ENCODE measurements around the gene SLC25A36.
"Not testable (repeated sequence)": the region's sequence is repeated elsewhere in the genome, so short reads cannot be mapped to it uniquely, and the experiment has no call there.

Gene SLC25A36

DNA sequence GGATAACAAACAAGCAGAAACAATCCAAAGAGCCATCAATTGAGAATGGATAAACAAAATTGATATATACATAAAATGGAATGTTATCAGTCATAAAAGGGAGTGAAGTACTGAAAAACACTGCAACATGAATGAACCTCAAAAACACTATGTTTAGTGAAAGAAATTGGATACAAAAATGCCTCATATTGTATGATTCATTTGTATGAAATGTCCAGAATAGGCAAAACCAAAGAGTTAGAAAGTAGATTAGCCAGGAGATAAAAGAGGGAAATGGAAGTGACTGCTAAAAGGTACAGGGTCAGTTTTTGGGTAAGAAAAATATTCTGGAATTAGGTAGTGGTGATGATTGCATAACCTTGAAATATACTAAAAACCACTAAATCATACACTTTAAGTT is 9.8 kb upstream of the SLC25A36 start:
- no peak for DNase-seq

DNA sequence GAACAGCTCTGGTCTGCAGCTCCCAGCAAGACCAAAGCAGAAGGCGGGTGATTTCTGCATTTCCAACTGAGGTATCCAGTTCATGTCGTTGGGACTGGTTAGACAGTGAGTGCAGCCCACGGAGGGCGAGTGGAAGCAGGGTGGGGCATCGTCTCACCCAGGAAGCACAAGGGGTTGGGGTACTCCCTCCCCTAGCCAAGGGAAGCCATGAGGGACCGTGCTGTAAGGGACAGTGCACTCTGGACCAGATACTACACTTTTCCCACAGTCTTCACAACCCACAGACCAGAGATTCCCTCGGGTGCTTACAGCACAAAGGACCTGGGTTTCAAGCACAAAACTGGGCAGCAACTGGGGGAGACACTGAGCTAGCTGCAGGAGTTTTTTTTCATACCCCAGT is 8.5 kb upstream of the SLC25A36 start:
- no peak for DNase-seq

DNA sequence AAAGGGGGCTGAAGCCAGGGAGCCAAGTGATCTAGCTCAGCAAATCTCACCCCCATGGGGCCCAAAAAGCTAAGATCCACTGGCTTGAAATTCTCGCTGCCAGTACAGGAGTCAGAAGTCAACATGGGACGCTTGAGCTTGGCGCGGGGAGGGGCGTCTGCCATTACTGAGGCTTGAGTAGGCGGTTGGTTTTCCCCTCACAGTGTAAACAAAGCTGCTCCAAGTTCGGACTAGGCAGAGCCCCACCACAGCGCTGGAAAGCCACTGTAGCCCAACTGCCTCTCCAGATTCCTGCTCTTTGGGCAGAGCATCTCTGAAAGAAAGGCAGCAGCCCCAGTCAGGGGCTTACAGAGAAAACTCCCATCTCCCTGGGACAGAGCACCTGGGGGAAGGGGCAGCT is 8.1 kb upstream of the SLC25A36 start:
- DNase-seq: no peak

DNA sequence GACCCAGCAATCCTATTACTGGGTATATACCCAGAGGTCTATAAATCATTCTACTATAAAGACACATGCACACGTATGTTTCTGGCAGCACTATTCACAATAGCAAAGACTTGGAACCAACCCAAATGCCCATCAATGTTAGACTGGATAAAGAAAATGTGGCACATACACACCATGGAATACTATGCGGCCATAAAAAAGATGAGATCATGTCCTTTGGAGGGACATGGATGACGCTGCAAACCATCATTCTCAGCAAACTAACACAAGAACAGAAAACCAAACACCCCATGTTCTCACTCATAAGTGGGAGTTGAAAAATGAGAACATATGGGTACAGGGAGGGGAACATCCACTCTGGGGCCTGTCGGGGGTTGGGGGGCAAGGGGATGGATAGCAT is 2.3 kb upstream of the SLC25A36 start:
- DNase-seq: not testable (repeated sequence)

DNA sequence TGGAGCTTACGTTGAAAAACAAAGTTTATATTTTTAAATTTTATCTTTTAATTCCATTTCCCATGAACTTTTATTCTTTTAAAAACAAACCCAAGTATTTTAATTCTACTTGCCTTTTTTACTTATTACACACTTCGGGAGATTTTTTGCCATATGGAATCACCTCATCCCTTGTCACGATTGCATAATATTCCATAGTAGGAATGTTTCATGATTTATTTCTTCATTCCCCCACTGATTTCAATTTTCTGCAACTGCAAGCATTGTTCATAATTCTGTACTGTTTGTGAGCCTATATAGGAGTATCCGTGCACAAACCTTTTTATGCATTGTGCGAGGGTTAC is 574 bp upstream of the SLC25A36 start:
- no peak for DNase-seq

DNA sequence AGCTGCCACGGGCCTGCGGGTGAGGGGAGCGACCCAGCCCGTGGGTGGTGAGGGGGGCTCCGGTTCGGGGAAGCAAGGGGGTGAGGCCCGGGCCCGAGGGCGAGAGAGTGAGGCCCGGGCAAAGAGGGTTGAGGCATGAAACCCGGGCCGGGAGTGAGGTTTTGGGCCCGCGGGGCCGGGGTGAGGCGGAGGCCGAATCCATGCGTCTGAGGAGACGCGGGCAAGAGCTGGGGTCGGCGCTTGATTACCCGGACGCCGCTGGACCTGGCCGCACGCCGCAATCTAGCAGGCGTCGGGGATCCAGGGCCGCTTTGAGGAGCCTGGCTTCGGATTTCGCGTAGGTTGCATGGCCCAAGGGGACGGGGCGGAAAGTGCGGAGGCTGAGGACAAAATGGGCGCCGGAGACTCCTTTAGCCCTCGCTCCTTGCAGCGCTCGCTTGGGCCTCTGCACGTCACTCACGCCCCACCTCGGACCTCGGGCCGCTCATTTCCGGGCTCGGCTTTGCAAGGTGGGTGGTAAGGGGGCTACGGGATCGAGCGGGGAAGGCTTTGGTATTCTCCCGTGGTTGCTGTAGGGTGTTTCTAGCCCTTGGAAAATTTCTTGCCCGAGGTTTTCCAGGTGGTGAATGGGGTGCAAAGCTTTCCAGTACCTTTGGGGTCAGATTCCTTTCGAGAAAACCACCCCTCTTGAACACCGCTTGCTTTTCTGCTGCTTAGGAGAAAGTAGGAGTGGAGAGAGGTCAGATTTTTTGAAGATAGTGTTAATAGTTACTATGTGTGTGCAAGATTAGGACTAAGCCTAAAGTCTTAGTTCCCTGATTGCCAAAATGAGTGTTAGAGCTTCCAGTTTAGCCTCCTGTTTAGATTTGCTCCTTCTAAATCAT is 827 bp downstream of the SLC25A36 start:
- peak; percentile 47 to 66 for DNase-seq

DNA sequence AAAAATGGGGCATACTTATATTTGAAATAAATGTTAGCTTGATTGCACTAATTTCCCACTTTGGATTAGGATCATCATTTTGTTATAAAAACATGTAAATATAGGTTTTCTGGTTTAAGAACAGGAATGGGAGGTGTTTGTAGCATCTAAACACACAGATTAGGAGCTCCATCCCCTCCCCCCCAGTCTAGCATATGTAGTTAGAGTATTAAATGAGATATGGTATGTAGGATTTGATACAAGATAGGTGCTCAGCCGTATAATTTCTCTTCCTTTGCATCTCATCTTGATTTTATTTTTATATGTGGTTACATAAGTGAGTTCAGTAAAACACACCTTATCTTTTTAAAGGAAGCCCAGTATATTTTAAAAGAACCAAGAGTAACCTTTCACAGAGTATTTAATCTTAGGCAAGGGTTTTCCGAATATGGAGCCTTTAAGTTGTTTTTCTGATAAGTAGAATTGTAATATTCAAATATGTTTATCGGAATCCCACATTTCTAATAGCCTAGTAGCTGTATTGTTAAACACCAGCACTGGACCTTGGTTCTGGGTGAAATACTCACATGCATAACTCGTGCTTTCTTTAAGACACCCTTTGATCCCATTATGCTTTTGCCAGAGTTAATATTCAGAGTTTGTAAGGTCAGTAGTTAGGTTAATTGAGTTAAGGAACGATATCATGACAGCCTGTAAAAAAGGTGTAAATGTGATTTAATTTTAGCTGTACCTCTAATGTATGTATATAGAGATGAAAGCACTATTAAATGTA is 2.3 kb downstream of the SLC25A36 start:
- peak in 1 of 2 experiments; percentile 17 for DNase-seq

DNA sequence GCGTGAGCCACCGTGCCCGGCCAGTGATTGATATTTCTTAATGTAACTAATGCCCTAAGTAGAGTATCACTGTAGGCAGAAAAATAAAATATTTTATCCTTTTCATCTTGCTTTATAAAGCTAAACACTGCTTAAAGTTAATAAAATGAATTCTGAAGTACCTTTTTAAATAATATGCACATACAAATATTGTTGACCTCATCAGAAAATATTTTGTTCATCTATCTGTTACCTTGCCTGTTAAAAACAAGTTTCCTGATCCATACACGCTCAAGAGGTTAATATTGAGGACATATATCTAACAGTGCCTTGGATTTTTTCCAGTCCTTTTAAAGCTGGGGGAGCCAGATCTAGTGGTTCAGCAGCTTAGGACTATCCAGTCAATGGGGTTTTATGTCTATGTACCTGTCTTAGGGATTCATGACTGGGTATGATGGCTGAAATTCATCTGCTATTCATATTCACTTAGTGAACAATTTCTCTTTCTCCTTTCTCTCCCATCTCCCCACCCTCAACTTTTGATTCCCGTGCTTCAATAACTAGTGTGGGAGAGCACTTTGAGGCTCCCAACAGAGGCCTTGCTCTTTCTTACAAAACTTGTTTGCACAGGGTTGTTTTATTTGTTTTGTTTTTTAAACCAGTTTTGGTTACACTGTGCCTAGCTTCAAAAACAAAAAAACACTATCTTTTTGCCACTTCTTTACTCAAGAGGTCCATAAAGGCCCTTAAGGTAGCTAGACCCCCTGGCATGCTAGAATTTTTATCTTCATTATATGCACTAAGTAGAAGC is 7.0 kb downstream of the SLC25A36 start:
- DNase-seq: no peak

DNA sequence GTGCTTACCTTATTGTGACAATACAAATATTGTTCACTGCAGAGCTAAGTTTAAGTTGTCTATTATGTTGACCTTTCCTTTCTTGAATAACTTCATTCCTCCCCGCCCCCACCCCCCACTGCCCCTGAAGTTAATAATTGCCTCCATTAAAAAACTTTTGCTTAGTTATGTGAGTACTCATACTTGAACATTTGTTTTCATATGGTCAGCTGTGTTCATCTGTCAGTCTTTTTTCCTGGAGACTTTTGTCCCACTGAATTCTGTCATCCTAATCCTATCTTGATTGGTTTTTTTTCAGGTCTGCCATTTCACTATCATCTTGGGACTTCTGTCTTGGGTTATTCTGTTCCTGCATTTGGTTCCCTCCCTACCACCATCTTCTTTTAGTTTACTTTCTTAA is 8.5 kb downstream of the SLC25A36 start:
- no peak for DNase-seq

DNA sequence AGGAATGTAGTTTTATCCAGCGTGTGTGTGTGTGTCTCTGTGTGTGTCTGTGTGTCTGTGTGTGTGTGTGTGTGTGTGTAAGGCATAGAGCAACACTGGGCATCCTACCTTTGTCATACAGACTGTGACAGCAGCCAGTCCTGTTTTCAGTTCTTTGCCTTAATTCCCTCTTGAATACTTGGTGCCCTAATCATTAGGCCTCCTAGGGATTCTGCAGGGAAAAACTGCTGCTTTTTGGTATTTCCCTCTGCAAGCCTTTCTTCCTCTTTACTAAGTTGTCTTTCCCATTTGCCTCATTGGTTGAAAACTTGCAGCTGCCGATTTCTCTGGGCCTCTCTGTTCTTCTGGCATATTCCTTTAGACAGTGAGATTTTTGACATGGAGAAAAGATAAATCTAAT is 9.2 kb downstream of the SLC25A36 start:
- DNase-seq: no peak

DNA sequence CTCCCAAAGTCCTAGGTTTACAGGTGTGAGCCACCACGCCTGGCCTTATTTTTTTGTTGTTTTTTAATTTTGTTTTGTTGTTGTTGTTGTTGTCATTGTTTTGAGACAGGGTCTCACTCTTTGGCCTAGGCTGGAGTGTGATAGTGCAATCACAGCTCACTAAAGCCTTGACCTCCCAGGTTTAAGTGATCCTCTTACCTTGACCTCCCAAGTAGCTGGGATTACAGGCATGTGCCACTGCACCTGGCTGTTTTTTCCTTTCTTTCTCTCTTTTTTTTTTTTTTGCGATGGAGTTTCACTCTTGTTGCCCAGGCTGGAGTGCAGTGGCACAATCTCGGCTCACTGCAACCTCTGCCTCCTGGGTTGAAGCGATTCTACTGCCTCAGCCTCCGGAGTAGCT is 10.1 kb downstream of the SLC25A36 start:
- not testable (repeated sequence) for DNase-seq

DNA sequence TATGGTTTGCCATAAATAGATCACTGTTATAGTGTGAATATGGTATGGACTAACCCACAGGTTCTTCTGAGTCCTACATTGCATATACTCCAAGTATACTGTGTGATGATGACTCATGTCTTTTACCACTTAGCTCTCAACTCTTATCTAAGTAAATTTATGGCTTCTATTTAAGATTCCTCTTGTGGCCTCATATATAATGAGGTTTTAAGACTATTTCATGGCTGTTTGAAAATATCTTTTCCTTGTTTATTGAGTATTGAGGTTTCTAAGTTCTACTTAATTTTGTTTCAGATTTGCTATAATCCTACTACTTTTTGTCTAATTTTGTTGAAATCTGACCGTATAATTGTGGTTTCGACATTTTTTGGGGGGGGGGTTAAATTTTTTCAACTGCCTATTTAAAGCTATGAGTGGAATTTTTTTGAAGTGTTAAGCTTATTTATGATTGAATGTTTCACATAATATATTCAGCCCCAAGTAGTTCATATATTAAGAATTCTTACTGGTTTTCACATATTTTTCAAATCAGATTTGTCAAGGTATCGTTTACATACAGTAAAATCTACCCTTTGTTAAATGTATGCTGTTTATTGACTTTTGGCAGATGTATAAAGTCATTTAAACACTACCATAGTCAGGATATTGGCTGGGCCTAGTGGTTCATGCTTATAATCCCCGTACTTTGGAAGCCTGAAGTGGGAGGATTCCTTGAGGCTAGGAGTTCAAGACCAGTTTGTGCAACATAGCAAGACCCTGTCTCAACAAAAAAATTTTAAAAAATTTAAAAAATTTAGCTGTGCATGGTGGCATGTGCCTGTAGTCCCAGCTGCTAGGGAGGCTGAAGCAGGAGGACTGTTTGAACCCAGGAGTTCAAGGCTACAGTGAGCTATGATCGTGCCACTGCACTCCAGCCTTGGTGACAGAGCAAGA is 11.7 kb downstream of the SLC25A36 start:
- DNase-seq: no peak

DNA sequence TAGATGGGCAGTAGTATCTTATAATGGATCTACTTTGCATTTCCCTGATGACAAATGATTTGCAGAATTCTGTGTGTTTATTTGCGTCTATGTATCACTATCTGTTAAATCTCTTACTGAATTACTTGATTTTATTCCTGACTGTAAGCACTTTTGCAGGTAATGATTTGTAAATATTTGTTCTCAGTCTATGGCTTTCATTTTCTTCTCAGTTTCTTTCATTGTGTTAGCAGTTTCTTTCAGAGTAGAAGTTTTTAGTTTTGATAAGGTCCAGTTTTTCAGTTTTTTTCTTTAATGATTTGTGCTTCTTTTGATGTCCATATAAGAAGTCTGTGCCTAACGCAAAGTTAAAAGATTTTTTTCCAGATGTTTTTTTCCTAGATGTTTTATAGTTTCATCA is 12.9 kb downstream of the SLC25A36 start:
- DNase-seq: no peak

DNA sequence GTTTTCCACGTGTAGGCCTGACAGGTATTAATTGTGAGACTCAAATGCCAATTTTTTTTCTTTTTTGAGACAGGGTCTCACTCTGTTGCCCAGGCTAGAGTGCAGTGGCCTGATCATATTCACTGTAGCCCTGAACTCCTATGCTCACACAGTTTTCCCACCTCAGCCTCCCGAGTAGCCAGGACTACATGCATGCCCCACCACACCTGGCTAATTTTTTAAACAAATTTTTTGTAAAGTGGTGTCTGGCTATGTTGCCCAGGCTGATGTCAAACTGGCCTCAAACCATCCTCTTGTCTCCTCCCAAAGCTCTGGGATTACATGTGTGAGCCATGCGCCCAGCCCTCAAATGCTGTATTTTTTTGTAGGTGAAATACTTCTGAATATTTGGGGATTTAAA is 14.0 kb downstream of the SLC25A36 start:
- DNase-seq: no peak

DNA sequence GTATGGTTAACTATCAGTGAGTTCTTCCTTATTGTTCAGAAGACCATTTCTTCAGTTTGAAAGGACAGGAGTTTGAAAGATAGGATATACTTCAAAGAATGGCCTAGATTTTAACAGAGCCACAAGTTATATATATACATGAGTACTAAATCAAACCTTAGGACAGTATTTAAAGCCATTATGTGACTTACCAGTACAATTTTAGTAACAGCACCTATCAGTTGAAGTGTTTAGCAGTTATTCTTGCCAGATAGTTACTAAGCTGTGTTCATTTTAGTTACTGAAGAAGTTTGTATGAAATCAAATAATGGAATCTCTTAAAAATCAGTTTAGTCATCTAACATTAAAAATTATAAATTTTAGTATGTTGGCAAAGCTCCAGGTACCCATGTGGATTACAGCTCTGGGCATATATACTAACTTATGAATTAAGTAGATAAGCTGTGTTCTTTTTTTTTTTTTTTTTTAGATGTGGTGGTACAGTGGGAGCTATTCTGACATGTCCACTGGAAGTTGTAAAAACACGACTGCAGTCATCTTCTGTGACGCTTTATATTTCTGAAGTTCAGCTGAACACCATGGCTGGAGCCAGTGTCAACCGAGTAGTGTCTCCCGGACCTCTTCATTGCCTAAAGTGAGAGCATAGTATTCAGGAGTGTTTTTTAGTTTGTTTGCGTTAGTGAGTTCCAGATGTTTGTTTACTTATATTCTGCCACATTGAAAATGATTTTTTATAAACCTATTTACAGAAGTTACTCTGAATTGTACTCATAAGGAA is 14.6 kb downstream of the SLC25A36 start:
- no peak for DNase-seq

DNA sequence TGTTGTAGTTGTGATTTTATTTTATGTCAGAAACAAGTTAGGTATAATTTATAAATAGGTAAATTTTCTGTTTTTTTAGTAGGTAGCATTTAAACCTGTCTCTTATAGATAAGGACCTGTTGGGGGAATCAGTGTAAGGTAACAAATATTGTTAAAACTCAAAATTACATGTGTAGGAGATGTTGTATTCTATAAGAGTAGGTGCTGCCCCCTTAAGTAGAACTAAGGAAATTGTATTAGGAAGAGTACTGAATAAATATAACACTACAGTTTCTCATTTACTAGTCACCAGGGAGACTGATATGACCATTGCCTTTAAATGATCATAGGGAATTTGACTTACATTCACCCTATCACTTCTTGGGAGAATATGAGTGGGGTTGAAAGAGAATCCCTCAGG is 31.2 kb downstream of the SLC25A36 start:
- DNase-seq: peak in 1 of 2 experiments; percentile 29

DNA sequence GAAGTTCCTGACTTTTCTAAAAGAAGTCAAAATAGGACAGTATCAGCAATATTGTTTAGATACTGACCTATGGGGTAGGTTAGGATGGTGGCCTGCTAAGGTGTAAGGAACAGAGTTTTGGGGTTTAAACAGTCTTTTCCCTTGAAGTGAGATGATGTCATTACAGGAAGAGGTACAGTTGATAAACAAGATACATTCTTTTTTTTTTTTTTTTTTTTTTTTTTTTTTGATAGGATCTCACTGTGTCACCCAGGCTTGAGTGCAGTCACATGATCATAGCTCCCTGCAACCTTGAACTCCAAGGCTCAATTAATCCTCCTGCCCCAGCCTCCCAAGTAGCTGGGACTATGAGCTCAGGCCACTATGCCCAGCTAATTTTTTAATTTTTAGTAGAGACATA is 33.3 kb downstream of the SLC25A36 start:
- DNase-seq: no peak

DNA sequence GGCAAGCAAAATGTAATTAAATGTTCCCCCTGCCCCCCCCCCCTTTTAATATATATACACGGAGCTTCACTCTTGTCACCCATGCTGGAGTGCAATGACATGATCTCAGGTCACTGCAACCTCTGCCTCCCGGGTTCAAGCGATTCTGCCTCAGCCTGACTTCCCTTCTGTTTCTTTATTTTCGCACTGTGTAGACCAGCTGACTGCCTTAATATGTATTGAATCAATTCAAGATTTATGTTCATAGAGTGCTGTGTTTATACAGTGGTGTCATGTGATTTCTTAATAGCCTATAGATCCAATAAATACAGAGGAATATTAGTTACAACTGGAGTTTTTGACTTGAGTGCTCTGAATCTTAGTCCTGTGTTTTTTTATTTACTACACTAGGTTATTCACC is 39.0 kb downstream of the SLC25A36 start:
- DNase-seq: no peak

DNA sequence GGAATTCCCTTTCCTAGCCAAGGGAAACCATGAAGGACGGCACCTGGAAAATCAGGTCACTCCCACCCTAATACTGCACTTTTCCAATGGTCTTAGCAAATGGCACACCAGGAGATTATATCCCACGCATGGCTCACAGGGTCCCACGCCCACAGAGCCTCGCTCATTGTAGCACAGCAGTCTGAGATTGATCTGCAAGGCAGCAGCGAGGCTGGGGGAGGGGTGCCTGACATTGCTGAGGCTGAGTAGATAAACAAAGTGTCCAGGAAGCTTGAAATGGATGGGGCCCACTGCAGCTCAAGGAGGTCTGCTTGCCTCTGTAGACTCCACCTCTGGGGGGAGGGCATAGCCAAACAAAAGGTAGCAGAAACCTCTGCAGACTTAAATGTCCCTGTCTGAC is 46.2 kb downstream of the SLC25A36 start:
- DNase-seq: not testable (repeated sequence)

DNA sequence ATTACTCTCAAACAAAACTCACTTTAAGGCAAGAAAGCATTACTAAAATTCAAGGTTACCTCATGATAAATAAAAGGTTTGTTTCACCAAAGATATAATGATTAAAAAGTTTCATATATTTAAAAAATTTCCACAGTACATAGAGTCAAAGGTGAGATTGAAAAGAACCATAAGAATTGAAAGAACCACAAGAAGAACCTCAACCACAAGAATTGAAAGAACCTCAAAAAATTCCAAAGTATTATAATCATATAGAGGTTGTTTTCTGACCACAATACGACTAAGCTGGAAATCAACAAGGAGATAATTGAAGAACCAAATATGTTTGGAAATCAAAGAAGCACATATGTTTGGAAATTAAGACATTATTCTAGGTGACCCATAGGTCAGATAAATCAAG is 52.7 kb downstream of the SLC25A36 start:
- DNase-seq: no peak

DNA sequence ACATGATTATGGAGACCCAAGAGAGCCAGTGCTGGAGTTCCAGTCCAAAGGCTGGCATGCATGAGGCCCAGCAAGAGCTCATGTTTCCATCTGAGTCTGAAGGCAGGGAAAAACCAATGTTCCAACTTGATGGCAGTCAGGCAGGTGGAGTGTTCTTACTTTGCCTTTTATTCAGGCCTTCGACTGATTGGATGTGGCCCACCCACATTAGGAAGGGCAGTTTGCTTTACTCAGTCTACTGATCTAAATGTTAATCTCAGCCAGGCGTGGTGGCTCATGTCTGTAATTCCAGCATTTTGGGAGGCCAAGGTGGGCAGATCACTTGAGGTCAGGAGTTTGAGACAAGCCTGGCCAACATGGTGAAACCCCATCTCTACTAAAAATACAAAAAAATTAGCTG is 53.2 kb downstream of the SLC25A36 start:
- not testable (repeated sequence) for DNase-seq

DNA sequence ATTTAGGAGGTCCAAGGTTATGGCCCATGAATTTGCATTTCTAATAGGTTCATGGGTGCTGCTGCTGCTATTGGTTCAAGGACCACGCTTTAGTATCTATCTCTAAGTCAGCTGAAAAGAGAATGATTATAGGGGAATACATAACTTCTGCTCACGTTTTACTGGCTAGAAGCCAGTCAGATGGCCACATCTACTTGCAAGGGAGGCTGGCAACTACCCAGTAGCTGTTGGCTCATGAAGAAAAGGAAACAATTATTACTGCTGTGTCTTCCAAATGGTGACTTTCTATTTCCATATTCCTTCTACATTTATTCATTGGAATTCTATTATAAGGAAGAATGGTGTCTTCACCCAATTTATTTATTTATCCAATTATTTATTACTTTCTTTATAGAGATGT is 54.2 kb downstream of the SLC25A36 start:
- DNase-seq: no peak

All from NCI-H524 (cell line).